RWPE1 (cell line): Measurements from ENCODE around the gene MDGA2.

Source experiments
- CTCF ChIA-PET: fragments of 350-600 bp; sonication (Branson Sonifier 250); formaldehyde crosslinking; extraction: SDS; loops from one replicate; lab custom pipeline; 2021; lab: Yijun Ruan, JAX
- POLR2A ChIA-PET: fragments of 400-600 bp; formaldehyde crosslinking; extraction: SDS; loops from one replicate; lab custom pipeline; 2020; ENCODE audit warnings: antibody characterized with exemption; ENCODE audit not compliant: low non-redundant PET; lab: Yijun Ruan, JAX
- DNase-seq: peaks from one replicate; pipeline ENCODE4 v3.0.0; 2012; ENCODE audit warnings: low spot score
- H3K27ac ChIP-seq: fragments of 450-650 bp; 2 replicates; pipeline ENCODE4 v1.5.1; 2017
- TF ChIP-seq, protein P1 (sequence below): fragments of 450-650 bp; conservative IDR thresholded peaks from 2 replicates; pipeline ENCODE4 v1.5.1; 2017; ENCODE audit warnings: low read depth, mild to moderate bottlenecking

MDGA2 gene

DNA sequence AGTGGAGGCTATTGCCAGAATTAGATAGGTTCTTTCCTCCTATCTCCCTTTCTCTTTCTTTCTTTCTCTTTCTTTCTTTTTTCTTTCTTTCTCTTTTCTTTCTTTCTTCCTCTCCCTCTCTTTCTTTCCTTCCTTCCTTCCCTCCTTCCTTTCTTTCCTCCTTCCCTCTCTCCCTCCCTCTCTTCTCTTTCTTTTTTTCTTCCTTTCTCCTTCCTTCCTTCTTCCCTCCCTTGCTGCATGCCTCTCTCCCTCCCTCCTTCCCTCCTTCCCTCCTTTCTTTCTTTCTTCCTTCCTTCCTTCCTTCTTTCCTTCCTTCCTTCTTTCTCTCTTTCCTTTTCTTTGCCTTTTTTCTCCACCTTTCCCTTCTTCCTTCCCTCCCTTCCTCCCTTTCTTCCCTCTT lies 16.4 kb upstream of the MDGA2 start:
- DNase-seq, result no peak
- TF ChIP-seq, protein P1, sequence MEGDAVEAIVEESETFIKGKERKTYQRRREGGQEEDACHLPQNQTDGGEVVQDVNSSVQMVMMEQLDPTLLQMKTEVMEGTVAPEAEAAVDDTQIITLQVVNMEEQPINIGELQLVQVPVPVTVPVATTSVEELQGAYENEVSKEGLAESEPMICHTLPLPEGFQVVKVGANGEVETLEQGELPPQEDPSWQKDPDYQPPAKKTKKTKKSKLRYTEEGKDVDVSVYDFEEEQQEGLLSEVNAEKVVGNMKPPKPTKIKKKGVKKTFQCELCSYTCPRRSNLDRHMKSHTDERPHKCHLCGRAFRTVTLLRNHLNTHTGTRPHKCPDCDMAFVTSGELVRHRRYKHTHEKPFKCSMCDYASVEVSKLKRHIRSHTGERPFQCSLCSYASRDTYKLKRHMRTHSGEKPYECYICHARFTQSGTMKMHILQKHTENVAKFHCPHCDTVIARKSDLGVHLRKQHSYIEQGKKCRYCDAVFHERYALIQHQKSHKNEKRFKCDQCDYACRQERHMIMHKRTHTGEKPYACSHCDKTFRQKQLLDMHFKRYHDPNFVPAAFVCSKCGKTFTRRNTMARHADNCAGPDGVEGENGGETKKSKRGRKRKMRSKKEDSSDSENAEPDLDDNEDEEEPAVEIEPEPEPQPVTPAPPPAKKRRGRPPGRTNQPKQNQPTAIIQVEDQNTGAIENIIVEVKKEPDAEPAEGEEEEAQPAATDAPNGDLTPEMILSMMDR, result no peak
- H3K27ac ChIP-seq, result no peak overlapping the region
- ChIA-PET CTCF (no interaction called here), POLR2A (no interaction called here)

DNA sequence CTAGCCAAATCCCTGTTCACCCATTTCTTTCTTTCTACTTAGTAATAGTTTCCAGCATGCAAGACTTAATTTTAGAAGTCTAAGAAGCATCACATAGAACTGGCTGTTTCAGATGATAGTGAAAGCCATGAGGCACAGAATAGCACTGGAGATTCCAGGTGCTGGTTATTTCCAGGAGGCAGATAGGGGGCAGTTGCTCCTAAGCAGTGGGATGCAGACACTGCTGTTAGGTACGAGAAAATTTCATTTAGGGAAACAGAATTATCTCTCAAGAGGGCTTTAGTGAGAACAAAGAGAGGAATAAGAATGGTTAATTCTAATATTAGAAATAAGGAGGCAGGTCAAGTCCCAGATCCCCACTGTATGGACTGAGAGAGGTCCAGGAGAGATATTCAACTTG lies 3.6 kb upstream of the MDGA2 start:
- POLR2A ChIA-PET, result no interaction called here

DNA sequence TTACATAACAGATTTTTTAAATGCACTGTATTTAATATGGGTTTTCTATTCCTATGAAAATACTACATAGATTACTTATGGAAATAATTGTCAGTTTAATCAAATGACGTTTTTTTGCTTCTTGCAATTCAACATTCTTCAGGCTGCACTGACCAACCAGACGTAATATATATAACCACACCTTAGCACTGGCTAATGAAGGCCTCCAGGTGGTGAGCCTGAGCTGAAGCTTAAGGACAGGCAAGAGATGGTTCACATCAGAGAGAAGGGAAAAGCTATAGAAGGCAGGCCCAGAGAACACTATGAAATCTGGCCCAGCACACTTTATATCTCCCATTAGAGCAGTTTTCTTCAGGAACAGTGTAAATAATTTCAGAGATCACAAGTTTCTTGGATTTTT lies 2.8 kb upstream of the MDGA2 start:
- TF ChIP-seq, protein P1, result no peak
- CTCF ChIA-PET, result interaction anchor here (0.6 kb wide), 1 partner anchor 524 kb away, joined by 4 read pairs; no protein-coding TSS in a partner anchor
- H3K27ac ChIP-seq, result no peak overlapping the region
- POLR2A ChIA-PET, result no interaction called here
- DNase-seq, result no peak

More for the DNA sequence above, 3.6 kb upstream of the MDGA2 start:
- no peak overlapping the region for H3K27ac ChIP-seq
- no peak for DNase-seq
- TF ChIP-seq, protein P1, result no peak
- CTCF ChIA-PET, result no interaction called here

DNA sequence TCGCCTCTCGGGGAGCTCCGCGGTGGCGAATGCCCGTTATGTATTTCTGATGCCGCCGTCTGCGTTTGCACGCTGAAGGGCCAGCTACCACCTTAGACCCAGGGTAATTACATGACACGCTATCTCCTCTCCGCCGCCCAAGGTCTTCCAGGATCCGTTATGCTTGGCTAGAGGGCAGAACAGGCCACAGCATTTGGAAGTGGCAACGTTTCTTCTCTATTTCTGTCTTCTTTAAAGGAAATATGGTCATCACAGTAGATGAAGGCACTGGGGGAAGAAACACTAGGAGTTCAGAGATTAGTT lies 861 bp upstream of the MDGA2 start:
- ChIA-PET POLR2A (no interaction called here), CTCF (no interaction called here)
- no peak overlapping the region for H3K27ac ChIP-seq
- peak; percentile 2 for DNase-seq
- TF ChIP-seq, protein P1, result no peak

DNA sequence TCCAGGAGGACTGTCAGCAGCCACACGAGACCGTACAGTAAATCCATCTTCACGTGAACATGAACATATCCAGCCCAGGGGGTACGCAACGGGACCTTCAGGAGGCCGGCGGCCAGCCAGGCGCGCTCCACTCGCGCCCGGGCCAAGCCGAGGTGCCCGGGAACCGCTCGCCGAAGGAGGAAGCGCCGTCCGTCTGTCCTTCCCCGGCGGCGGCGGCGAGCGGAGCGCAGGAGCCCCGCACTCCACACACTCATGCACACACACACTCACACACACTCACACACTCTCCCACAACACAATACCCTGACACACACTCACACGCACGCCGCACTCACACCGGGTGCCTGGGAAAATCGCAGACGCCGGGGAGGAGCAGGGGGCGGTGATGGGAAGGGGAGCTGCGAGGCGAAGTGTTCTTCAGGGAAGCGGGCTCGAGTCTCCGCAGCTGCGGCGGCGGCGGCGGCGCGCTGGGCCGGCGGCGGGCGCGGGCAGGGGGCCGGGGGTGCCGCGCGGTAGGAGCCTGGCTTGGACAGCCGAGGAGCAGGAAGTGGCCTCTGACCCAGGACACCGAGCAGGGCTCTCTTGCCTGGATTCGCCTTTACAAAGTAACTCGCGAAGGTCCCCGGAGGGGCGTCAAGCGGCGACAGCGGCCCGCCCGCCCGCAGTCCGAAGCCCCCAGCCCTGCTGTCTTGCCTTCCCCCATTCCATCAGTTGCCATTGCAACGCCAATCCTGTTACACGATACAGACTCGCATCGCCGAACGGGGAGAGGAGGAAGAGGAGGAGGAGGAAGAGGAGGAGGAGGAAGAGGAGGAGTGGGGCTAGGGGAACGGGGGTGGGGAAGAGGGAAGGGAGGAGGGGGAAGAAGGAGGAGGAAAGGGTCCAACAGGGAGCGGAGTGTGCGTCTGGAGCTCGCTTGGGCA lies 601 bp downstream of the MDGA2 start:
- no peak for DNase-seq

DNA sequence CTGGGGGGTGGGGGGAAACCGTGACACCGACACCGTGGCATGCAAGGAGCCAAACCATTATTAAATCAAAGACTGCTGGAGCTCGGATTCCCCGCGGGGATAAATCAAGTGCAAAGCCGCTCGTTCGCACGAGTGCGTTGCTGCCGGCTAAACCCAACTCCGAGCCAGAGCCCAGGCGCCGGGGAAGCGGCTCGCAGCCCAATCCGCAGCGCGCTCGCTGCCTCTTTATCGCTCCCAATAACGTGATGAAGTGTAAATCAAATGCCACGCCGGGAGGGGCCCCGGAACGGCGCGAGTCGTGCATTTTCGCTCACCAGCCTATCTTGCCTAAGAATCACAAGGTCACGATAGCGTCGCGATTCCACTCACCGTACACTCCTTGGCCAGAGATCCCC lies 1.3 kb downstream of the MDGA2 start:
- ChIA-PET POLR2A (no interaction called here), CTCF (interaction anchor here (0.6 kb wide), 1 partner anchor 758 kb away, joined by 3 read pairs; no protein-coding TSS in a partner anchor)
- TF ChIP-seq, protein P1, result no peak
- no peak for DNase-seq
- H3K27ac ChIP-seq, result no peak overlapping the region

More for the DNA sequence above, 601 bp downstream of the MDGA2 start:
- no peak overlapping the region for H3K27ac ChIP-seq
- ChIA-PET CTCF (no interaction called here), POLR2A (no interaction called here)
- TF ChIP-seq, protein P1, result no peak
